GM19193 (cell line): ENCODE measurements around the gene FSIP1.

Source experiments
- POLR2A ChIP-seq: IDR thresholded peaks from 4 replicates; pipeline ENCODE4 v1.6.1; 2011; ENCODE audit not compliant: insufficient read depth, insufficient read length; ENCODE audit errors: extremely low read depth

FSIP1 gene

DNA sequence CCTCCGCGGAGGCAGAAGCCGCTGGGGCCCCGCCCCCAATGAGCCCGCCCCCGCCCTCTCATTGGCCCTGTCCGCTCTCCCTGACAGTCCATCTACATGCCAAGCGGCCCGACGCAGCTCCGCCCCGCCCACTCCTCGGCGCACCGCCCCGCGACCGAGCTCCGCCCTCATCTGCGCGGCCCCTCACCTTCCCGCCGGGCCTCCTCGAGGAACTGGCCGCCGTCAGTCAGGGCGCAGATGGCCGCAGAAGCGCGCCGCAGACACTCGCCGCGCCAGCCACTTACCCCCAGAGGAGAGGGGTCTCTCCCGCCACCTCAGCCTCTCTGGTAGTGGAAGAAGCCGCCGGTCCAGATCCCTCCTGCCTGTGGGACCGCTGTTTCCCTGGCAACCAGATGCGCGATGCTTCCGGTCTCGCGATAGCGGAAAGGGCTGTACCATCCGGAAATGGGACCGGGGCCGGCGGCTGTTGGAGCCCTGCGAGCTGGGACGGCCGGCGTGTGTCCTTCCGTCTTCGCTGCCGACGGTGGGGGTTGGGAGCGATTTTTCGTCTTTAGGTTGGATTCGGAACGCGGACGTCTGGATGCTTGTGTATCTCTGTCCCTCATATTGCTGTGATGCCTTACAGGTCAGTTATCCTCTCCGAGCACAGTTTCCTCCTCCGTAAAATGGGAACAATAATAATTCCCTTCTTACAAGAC is at the start of gene FSIP1:
Gene FSIP1, minus strand, starts transcription at position 401 of the 698 bp plus-strand sequence. CDS start 6,317 bp downstream, outside the sequence.
- TF ChIP-seq POLR2A, result peak; percentile 93

DNA sequence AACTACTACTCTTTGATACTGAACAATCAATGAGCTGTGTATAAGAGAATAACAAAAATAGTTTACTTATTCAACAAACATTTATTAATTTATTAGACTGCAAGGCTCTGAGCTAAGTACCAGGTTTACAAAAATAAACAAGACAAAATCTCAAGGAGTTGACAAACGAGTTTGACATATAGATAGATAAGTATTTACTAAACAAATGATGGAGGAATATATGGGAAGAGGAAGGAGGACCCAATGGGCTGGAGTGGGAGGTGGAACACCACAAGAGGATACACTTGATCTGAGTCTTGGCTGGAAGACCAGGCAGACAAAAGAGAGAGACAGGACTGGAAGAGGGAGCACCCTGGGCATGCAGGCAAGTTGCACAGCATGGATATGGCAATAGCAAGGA is 47.5 kb upstream of the FSIP1 start:
- TF ChIP-seq POLR2A, result no peak

DNA sequence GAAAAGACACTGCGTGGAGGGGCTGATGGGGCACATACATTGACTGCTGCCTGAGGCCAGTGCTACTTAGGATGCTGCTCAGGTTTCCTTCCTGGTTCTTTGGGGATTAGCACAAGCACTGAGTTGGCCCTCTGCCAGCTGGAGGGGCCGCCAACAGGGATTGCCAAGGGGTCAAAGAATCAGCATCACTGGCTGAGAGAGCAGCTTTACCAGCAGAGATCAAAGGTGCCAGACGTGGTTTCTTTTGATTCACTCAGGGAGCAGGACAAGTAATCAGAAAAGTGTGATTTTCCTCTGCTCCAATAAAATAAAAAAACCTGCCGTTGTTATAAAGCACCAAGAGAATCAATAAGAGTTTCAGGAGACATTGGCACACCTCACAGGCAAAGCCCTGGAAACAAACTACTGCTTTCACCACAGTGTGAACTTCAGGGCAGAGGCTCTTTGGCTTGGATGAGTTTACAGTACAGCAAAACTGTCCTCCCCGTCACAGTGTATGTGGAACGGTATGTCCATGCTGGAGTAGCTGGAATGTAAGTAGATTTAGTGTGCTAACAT is 45.8 kb upstream of the FSIP1 start:
- TF ChIP-seq POLR2A, result no peak

DNA sequence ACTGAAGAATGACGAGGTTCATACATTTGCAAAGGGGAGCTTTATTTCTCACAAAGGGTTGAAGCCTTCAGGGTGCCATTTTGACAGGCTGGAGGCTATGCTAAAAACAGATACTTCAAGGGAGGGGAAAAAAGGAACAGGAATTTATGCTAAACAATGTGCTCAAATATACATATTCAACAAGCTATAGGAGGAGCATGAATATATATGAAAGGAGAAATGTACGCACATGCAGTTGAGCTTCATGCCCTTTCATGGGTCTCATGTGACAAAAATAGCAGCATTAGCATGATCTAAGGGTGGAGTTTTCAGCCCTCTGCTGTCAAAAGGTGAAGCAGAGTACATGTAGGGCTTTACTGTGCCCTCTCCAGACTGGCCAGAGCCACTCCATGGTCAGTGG is 44.3 kb upstream of the FSIP1 start:
- TF ChIP-seq POLR2A, result no peak

DNA sequence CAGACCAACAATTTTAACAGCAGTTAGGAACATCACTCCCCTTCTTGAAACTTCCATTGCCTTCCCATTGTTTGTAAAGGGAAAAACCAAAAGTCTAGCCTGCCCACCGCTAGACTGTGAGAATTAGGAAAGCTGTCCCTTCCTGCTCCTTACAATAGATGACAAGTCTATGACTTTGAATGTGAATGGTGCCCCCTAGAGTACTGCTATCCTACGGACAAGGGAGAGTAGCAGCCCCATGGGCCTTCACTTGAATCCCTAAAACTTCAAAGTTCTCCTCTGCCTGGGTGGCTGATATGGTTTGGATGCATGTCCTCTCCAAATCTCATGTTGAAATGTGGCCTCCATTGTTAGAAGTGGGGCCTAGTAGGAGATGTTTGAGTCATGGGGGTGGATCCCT is 41.0 kb upstream of the FSIP1 start:
- no peak for TF ChIP-seq POLR2A

DNA sequence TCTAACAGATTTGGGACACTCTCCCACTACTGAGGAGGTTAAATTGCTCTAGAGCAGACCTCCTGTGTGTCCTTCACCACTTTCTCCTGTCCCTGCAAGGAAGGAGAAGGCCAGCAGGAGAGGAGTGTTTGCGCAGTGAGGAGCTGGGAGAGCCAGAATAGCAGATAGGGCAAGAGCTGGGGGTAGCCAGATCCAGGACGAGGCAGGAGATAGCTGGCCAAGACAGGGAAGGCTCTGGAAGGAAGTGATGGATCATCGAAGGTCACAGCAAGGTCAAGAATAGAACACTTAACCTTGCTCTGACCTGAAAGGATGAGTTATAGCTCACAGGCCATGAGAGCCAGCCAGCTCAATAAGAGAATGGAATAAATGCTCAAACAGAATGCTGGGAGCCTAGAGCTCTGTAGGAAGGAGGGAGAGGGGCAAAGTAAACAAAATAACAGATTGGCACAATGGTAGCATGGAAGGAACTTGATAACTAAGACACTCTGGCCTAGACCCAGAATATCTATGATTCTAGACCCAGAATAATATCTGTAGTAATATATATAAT is 37.5 kb upstream of the FSIP1 start:
- TF ChIP-seq POLR2A, result no peak

DNA sequence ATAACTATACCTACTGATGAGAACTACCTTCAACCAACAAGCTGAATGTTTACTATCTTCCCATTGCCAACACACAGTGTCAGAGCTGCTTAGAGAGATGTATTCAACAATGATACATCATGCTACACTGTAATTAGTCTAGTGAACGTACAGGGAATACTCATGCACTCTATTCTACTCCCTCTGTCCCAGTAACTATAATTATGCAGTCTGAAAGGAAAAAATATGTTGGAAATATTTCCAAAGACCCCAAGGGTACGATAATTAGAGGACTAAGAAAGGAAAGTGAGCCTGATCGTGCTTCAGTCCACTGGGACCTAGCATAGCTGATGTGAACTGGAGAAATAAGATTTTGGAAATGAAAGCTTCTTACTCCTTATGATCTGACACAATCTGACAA is 36.9 kb upstream of the FSIP1 start:
- no peak for TF ChIP-seq POLR2A

DNA sequence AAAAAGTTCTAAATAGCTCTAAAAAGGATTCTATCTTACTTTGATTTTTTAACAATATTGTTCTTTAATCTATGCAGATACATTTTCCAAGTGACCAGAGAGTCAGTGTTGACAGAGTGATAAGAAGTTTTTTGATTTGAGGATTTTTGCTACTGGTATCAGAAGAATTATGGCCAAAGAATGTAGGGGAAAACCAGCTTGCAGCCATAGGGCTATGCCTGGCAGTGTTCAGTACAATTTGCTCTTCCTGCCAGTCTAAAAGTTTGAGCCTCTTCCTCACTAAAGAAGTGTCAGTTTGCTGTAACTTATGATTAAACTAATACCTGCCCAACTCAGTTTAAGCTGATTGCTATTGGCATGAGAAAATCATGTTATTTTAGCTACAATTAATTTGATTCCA is 35.3 kb upstream of the FSIP1 start:
- TF ChIP-seq POLR2A, result no peak

DNA sequence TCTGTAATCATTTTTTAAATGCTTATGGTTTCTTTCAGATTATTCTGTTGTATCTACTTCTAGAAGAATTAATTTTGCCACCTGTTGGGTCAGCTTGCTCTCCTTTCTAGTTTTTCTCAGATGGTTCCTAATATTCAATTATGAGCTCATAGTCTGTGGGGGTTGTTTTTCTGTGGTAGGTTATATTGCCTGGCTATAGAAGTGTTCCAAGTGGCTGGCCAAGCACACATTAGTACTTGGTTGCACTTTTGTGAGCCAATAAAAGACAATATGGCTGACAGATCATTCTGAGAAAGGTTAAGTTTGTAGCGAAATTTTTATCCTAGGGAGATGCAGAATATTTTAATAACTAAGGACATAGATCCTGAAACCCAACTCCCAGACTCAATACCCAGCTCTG is 31.8 kb upstream of the FSIP1 start:
- no peak for TF ChIP-seq POLR2A

DNA sequence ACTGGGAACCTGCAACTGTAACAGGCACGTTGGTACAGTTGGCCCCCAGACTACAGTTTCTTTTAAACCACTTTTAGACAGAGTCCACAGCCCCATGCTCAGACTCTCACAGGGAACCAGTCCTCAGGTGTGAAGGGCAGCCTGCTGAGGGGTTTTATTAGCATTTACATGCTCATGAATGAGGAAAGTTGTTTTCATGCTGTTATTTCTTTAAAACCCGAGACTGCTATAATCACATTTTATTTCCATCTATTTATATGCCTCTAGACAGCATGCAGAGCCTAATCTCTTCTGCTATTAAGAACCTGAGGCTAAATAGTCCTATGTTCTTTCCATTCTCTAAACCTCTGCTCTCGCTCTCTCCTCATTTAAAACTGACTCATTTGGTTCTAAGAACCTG is 26.3 kb upstream of the FSIP1 start:
- no peak for TF ChIP-seq POLR2A

DNA sequence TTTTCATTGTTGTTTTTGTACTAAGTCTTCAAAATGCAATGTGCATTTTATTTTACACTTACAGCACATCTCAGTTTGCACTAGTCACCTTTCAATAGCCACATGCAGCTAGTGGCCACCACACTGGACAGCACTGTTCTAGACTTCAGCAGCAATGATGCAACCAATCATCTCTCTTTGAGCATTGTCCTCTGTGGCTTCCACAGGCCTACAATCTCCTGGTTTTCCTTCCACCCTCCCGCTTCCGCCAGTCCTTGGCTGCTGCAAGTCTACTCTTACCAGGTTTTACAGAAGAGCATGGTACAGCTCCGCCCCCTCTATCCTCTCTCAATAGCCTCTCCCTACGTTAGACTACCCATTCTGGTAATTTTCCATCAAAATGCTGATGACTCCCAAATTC is 25.1 kb upstream of the FSIP1 start:
- TF ChIP-seq POLR2A, result no peak

DNA sequence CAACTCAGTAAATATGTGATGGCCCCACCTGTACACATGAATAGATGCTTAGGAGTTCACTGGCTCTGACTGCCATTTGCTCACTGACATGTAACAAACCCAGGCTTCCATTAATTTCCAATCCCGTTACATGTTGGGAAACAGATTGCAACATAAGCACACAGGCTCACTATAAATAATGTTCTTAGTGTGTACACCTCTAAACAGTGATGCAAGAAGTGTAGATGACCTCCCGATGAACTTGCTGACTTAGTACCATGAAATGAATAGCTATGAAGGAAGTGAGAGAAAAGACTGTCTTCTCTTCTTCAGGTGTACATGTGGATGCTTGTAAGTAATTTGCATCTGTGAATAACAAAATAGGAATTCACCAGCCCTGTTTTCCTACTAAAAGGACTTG is 21.4 kb upstream of the FSIP1 start:
- TF ChIP-seq POLR2A, result no peak

DNA sequence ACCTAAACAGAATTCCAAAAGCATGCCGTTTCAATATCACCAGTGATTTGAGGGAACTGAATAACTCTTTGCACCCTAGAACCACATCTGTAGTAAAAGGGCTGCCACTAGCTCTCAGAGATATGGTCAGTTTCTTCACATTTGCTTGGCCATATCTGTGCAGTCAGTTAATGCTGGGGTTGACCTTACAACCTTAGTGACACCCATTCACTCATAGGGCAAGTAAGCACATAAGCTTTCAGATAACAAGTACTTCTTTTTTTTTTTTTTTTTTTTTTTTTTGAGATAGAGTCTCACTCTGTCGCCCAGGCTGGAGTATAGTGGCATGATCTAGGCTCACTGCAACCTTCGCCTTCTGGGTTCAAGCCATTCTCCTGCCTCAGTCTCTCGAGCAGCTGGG is 20.4 kb upstream of the FSIP1 start:
- TF ChIP-seq POLR2A, result no peak

DNA sequence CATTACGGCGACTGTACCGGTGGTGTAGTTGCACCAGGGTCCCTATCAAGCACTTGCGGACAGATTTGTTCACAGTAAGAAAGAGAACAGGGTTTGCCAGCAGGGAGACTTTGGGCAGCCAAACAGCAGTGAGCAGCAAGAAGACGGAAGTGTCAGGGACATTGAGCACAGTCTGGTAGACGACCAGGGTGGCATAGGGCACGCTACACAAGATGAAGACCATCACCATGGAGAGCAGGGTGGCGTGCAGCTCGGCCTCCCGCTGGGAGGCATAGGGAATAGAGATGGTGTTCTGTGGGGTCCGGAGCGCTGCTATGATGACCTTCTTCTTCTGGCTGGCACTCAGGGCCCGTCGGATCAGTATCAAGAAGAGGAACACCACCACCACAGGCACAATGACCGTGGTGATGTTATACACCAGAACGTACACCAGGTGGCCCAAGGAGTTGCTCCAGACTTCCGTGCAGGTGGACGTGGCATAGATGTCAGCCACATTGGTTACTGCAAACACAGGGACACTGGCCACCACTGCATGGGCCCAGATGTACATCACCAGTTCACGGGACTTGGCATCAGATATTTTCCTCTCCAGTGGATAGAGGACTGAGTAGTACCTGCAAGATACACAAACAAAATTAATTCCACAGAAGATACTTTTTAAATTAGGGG is 19.1 kb upstream of the FSIP1 start:
- no peak for TF ChIP-seq POLR2A

DNA sequence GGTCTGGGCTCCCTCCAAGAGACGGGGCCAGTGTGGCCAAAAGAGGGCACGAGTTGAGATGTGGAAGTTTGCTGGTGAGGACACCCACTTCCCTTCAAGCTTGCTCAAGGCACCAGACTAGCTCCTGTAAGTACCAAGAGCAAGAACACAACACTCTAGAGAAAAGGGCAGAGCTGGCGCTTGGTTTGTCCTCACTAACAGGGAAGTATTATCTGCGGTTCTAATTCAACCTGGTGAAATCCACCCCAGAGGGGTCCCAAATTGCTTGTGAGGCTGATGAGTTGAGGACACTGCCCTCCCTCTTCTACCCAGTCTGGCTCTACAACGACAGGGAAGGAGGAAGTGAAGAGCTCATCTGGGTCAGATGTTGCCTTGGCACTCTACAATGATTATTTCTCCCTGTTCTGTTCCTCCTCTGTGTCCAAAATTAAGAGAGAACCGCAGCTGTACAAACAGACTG is 16.9 kb upstream of the FSIP1 start:
- no peak for TF ChIP-seq POLR2A

DNA sequence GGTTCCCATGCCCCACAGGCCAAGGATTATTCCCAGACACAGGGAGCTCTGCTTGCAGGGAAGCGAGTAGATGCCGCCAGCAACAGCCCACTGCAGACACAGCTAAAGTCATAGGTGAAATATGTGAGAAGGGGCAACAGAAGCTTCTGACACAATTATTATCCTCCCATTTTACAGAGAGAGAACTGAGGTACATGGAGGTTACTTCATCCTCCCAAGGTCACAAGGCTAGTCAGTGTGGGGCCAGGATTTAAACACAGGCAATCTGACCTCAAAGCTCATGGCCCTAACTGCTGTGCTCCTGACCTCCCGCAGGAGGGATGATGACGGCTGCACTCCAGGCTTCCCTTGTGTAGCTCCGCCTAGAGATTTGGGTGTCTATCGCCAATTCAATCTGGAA is 15.7 kb upstream of the FSIP1 start:
- TF ChIP-seq POLR2A, result no peak
